Hepatocyte (in vitro differentiated cells): Measurements from ENCODE around the gene THUMPD1. TPM values are rescaled to one million over a fixed set of nuclear protein-coding genes. Genes with fewer than 3 reads are reported as not detected.

Experiments
- DNase-seq: peaks from one replicate; pipeline ENCODE4 v3.0.0-alpha.2; 2016; ENCODE audit warnings: low spot score
- H2AFZ ChIP-seq: fragments of 200-600 bp; sonication (generic); 2 replicates; pipeline ENCODE4 v1.6.0; 2016; ENCODE audit warnings: antibody characterized with exemption, mild to moderate bottlenecking
- H3K27ac ChIP-seq: fragments of 200-600 bp; sonication (generic); 2 replicates; pipeline ENCODE4 v1.5.1; 2016; ENCODE audit warnings: mild to moderate bottlenecking
- H3K27me3 ChIP-seq: fragments of 200-600 bp; sonication (generic); 2 replicates; pipeline ENCODE4 v1.6.1; 2016
- H3K36me3 ChIP-seq: fragments of 200-600 bp; sonication (generic); replicated peaks from 2 replicates; pipeline ENCODE4 v1.5.1; 2016; ENCODE audit warnings: low read depth; ENCODE audit not compliant: insufficient read depth
- H3K4me1 ChIP-seq: fragments of 200-600 bp; sonication (generic); 2 replicates; pipeline ENCODE4 v1.5.1; 2016; ENCODE audit warnings: mild to moderate bottlenecking, moderate library complexity; ENCODE audit not compliant: insufficient read depth
- H3K4me2 ChIP-seq: fragments of 200-600 bp; sonication (generic); 2 replicates; pipeline ENCODE4 v1.6.0; 2016
- H3K4me3 ChIP-seq: fragments of 200-600 bp; sonication (generic); 2 replicates; pipeline ENCODE4 v1.5.1; 2016; ENCODE audit warnings: mild to moderate bottlenecking
- H3K79me2 ChIP-seq: fragments of 200-600 bp; sonication (generic); 2 replicates; pipeline ENCODE4 v1.6.0; 2017; ENCODE audit warnings: mild to moderate bottlenecking
- H3K9me2 ChIP-seq: fragments of 200-600 bp; sonication (generic); replicated peaks from 2 replicates; pipeline ENCODE4 v1.6.0; 2017; ENCODE audit warnings: mild to moderate bottlenecking; ENCODE audit not compliant: insufficient read depth
- H3K9me3 ChIP-seq: fragments of 200-600 bp; sonication (generic); 2 replicates; pipeline ENCODE4 v1.5.1; 2016; ENCODE audit warnings: low read depth, mild to moderate bottlenecking
- H4K20me1 ChIP-seq: fragments of 200-600 bp; sonication (generic); 2 replicates; pipeline ENCODE4 v1.6.0; 2016; ENCODE audit warnings: mild to moderate bottlenecking; ENCODE audit not compliant: insufficient read depth, poor library complexity, severe bottlenecking
- EZH2 ChIP-seq: fragments of 200-600 bp; sonication (generic); IDR thresholded peaks from 2 replicates; pipeline ENCODE4 v1.6.1; 2016; ENCODE audit warnings: antibody characterized with exemption, mild to moderate bottlenecking, borderline replicate concordance
- EZH2phosphoT487 ChIP-seq: fragments of 200-600 bp; sonication (generic); IDR thresholded peaks from one replicate; pipeline ENCODE4 v1.6.1; 2018; ENCODE audit warnings: antibody characterized with exemption, mild to moderate bottlenecking, low read depth, moderate library complexity; ENCODE audit not compliant: unreplicated experiment, severe bottlenecking
- WGBS: methylation state at CpG from one replicate; pipeline ENCODE4 v1.1.6; 2016; ENCODE audit warnings: low lambda C conversion rate; ENCODE audit errors: missing lambda C conversion rate; 5-methylcytosine and 5-hydroxymethylcytosine counted together
- polyA plus RNA-seq: library from polyadenylated mRNA; unstranded; fragments of >200 nt; fragmentation: Nextera tagmentation; extraction: Ambion mirVana; gene quantifications from 2 replicates; pipeline ENCODE4 v1.2.1, GENCODE V29; 2016
- total RNA-seq: library from RNA; depleted of rRNA; stranded (reverse); fragments of >200 nt; gene quantifications from 2 replicates; pipeline ENCODE4 v1.2.3, GENCODE V29; 2014
- TF ChIP-seq, protein P1 (sequence below): fragments of 200-600 bp; sonication (generic); IDR thresholded peaks from 2 replicates; pipeline ENCODE4 v1.5.1; 2016; ENCODE audit warnings: antibody characterized with exemption, mild to moderate bottlenecking; ENCODE audit not compliant: poor library complexity

Gene THUMPD1
- total and polyA plus RNA-seq, 2 experiments from 2014 or later = 27.3 to 51.6 TPM

DNA sequence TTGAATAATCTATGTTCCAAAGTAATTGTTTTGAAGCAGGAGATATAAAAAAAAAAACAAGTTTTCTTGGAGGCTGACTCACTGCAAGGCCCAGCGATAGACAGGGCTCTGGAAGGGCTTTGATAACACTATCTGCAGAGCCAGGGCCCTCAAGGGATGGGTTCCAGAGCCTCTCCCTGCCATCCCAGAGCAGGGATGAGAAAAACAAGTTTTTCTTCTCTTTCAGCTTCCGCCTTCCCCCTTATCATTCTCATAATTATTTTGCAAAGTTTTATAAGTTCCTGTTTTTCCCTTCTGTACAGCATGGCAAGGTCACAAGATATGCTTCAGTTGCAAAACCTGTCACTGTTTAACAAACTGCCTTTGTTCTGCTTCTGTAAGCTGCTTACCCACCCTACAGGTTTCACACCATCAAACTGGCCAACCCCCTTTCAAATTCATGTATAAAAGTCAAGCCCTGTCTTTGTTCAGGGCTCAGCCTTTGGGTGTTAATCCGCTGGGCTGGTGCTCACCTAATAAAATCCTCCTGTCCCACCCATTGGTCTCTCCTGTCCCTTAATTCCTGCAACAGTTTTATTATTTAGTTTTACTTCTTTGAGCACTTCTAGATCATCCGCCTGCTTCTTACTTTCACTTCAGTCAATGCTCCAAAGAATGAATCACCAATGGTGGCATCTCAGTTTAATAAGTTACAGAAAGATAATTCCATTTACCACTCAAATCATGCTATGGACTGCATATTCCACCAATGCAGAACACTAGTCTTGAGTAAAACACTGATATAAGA, 5.6 kb upstream of the THUMPD1 start:
- Histone ChIP-seq H4K20me1 (no peaks in the 10 kb centered on the region), H2AFZ (no peak overlapping the region), H3K79me2 (no peaks in the 10 kb centered on the region), H3K27me3 (no peaks in the 10 kb centered on the region), H3K36me3 (no peaks in the 10 kb centered on the region), H3K4me1 (no peaks in the 10 kb centered on the region), H3K9me2 (no peaks in the 10 kb centered on the region), H3K4me3 (no peak overlapping the region), H3K27ac (no peak overlapping the region), H3K9me3 (no peaks in the 10 kb centered on the region), H3K4me2 (no peak overlapping the region)
- no peak for DNase-seq
- TF ChIP-seq EZH2 (no peak), EZH2phosphoT487 (no peak)
- TF ChIP-seq, protein P1, sequence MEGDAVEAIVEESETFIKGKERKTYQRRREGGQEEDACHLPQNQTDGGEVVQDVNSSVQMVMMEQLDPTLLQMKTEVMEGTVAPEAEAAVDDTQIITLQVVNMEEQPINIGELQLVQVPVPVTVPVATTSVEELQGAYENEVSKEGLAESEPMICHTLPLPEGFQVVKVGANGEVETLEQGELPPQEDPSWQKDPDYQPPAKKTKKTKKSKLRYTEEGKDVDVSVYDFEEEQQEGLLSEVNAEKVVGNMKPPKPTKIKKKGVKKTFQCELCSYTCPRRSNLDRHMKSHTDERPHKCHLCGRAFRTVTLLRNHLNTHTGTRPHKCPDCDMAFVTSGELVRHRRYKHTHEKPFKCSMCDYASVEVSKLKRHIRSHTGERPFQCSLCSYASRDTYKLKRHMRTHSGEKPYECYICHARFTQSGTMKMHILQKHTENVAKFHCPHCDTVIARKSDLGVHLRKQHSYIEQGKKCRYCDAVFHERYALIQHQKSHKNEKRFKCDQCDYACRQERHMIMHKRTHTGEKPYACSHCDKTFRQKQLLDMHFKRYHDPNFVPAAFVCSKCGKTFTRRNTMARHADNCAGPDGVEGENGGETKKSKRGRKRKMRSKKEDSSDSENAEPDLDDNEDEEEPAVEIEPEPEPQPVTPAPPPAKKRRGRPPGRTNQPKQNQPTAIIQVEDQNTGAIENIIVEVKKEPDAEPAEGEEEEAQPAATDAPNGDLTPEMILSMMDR = no peak
- 84% methylated on average over 4 of the region's 4 CpGs for WGBS

DNA sequence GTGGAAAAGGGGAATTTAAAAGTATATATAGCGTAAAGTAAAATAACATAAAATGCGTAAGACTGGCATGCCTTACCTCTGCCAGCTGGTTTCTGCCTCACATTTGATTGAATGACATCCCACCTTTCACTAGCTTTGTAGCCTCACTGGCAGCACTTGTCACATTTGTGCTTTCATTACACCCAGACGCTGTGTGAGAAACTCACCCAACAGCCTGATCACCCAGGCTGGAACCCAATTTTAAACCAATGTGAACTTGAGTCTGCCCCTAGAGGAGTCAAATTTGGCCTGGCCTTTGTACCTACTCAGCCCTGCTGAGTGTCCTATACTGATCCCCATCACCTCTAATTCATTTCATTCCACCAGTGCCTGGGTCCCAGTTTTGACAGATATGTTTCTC, 4.8 kb upstream of the THUMPD1 start:
- no peak for TF ChIP-seq EZH2phosphoT487
- TF ChIP-seq, protein P1 = no peak
- no peak for TF ChIP-seq EZH2
- Histone ChIP-seq H3K27me3 (no peaks in the 10 kb centered on the region), H3K36me3 (no peaks in the 10 kb centered on the region), H3K4me2 (no peak overlapping the region), H3K9me3 (no peaks in the 10 kb centered on the region), H3K9me2 (no peaks in the 10 kb centered on the region), H3K4me3 (no peak overlapping the region), H3K79me2 (no peaks in the 10 kb centered on the region), H3K27ac (no peak overlapping the region), H3K4me1 (no peaks in the 10 kb centered on the region), H4K20me1 (no peaks in the 10 kb centered on the region), H2AFZ (no peak overlapping the region)
- DNase-seq = no peak
- 93% methylated on average over 3 of the region's 3 CpGs for WGBS

DNA sequence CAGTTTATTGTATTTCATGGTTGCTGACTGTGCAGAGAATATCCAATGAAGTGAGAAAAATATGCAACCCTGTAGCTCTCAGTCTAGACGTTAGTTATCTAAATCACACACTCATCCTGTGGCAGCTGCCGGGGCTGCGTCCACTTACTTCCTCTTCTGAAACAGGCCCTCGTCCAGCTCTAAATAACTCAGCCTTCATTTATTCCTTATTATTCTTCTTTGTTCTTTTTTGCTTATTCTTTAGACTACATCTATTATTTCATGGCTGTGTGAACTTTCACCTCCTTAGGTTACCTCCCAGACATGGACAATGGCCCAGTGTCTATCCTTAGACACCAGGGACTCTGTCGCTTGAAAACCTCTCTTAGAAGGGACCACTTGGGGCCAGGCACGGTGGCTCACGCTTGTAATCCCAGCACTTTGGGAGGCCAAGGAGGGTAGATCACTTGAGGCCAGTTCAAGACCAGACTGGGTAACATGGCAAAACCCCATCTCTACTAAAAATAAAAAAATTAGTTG, 3.4 kb upstream of the THUMPD1 start:
- no peaks in the 10 kb centered on the region for H3K9me2 ChIP-seq
- WGBS = 91% methylated on average over 7 of the region's 7 CpGs
- no peak overlapping the region for H3K27ac ChIP-seq

More for the DNA sequence above, 3.4 kb upstream of the THUMPD1 start:
- Histone ChIP-seq H3K9me3 (no peaks in the 10 kb centered on the region), H3K4me2 (no peak overlapping the region), H2AFZ (no peak overlapping the region), H4K20me1 (peaks cover 11% of the 10 kb centered on the region), H3K4me1 (peaks cover 6% of the 10 kb centered on the region), H3K36me3 (no peaks in the 10 kb centered on the region), H3K79me2 (peaks cover 11% of the 10 kb centered on the region), H3K4me3 (no peak overlapping the region), H3K27me3 (no peaks in the 10 kb centered on the region)
- DNase-seq = no peak
- TF ChIP-seq, protein P1 = no peak
- TF ChIP-seq EZH2phosphoT487 (no peak), EZH2 (no peak)
